HG03135 (cell line): Measurements from ENCODE around the gene TOP3B.

ENCODE experiments used
- ATAC-seq: cut with Tn5 transposase; IDR thresholded peaks from one replicate; pipeline ENCODE4 v1.9.1; 2021; ENCODE audit warnings: mild to moderate bottlenecking, moderate library complexity; ENCODE audit not compliant: unreplicated experiment

The TOP3B gene

GRCh38 chr22:21963286-21963685 lies 19.3 kb downstream of the TOP3B start:
- no peak for ATAC-seq

GRCh38 chr22:21962655-21962949 lies 20.0 kb downstream of the TOP3B start:
- no peak for ATAC-seq

- ATAC-seq, result no peak
Measured at GRCh38 chr22:21961886-21962654, 20.5 kb downstream of the TOP3B start.

GRCh38 chr22:21961127-21961867 lies 21.3 kb downstream of the TOP3B start:
- no peak for ATAC-seq

- ATAC-seq, result no peak
Measured at GRCh38 chr22:21960200-21961126, 22.1 kb downstream of the TOP3B start.

GRCh38 chr22:21959274-21960074 lies 23.1 kb downstream of the TOP3B start:
- no peak for ATAC-seq

GRCh38 chr22:21958360-21959273 lies 24.0 kb downstream of the TOP3B start:
- no peak for ATAC-seq

- peak; percentile 69 for ATAC-seq
Measured at GRCh38 chr22:21952586-21953571, 29.7 kb downstream of the TOP3B start, which contains the start of gene PPM1F. Gene PPM1F (minus strand): TSS chr22:21952848. CDS start chr22:21946048, 6,800 bp downstream.

- peak; percentile 25 for ATAC-seq
Measured at GRCh38 chr22:21951931-21952465, 30.6 kb downstream of the TOP3B start.

- no peak for ATAC-seq
Measured at GRCh38 chr22:21951062-21951461, 31.5 kb downstream of the TOP3B start.

GRCh38 chr22:21949948-21950347 lies 32.6 kb downstream of the TOP3B start:
- no peak for ATAC-seq

- no peak for ATAC-seq
Measured at GRCh38 chr22:21949569-21949918, 33.0 kb downstream of the TOP3B start.

GRCh38 chr22:21948824-21949568 lies 33.6 kb downstream of the TOP3B start:
- ATAC-seq, result no peak

GRCh38 chr22:21948390-21948789 lies 34.2 kb downstream of the TOP3B start:
- ATAC-seq, result no peak

- ATAC-seq, result no peak
Measured at GRCh38 chr22:21947040-21948014, 35.3 kb downstream of the TOP3B start.

GRCh38 chr22:21946262-21946925 lies 36.2 kb downstream of the TOP3B start:
- ATAC-seq, result no peak
